Measurements from ENCODE around the gene KANSL3. TPM values are rescaled to one million over a fixed set of nuclear protein-coding genes. Genes with fewer than 3 reads are reported as not detected.

Gene KANSL3
- total RNA-seq, 2 donors from 2014 or later: 26.9 to 27.6 TPM

DNA sequence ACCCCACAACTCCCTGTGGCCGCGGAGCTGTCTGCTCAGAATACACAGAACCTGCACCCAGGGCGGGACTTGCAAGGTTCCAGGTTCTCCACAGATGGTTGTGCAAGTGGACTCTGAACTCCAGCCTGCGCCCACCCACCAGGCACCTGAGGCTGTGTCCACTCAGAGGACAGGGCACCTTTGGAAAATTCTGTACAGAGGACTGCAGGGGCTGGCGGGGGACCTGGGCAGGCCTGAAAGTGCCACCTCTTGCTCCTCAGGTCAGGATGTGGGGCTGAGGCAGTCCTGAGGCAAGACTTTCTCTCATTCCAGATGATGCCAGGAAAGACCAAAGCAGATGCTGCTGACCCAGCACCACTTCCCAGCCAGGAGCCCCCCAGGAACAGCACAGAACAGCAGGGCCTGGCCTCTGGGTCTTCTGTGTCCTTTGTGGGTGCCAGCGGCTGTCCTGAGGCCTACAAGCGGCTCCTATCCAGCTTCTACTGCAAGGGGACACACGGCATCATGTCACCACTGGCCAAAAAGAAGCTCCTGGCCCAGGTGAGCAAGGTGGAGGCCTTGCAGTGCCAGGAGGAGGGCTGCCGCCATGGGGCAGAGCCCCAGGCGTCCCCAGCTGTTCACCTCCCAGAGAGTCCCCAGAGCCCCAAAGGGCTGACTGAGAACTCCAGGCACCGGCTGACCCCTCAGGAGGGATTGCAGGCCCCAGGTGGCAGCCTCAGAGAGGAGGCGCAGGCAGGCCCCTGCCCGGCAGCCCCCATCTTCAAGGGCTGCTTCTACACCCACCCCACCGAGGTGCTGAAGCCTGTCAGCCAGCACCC lies 87.1 kb downstream of the KANSL3 start:
- ATAC-seq (no peak), DNase-seq (no peak)
- intact Hi-C loops (cut with DNase I): no loop called here

DNA sequence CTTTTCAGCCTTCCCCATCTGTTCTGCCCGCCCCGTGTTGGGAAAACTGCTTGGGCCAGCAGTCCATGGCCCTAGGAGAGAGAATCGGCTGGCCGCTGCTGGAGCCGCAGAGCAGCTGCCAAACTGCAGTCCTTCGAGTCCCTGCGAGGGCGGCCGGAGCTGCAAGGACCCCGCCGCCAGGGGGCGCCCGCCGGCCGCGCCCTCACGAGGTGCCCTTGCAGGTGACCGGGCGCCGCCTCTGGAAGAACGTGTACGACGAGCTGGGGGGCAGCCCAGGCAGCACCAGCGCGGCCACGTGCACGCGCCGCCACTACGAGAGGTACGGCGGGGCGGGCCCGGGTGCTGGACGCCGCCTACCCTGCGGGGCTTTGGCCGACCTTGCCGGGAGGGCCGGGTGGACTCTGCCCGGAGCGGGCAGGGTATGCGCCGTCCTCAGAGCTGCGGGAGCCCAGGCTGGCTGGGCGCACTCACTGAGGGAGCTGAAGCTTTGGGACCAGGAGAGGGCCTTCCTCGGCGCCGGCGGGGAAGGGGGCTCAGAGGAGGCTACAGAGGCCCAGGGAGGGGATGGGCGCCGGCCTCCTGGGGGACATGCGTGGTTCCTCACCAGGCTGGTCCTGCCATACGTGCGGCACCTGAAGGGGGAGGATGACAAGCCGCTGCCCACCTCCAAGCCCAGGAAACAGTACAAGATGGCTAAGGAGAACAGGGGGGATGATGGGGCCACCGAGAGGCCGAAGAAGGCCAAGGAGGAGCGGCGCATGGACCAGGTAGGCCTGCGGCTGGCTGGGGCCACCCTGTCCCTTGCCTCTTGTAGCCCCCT lies 87.9 kb downstream of the KANSL3 start:
- DNase-seq (no peak), ATAC-seq (peak in 1 of 2 donors; percentile 38)
- intact Hi-C loops (cut with DNase I): no loop called here

DNA sequence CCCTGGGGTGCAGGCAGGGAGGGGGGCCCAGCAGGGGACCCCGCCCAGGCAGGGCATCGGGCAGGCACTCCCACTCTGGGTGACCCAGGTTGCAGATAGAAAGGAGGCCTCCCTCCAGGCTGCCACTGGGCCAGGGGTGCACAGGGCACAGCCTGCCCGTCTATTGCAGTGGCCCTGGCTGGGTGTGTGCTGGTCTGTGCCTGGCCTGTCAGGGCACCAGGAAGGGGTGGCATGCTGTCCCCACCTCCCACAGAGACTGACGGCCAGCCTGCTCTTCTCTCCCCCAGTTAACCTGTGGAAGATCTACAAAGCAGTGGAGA lies 88.7 kb downstream of the KANSL3 start:
- DNase-seq: no peak
- intact Hi-C loops (cut with DNase I): no loop called here

DNA sequence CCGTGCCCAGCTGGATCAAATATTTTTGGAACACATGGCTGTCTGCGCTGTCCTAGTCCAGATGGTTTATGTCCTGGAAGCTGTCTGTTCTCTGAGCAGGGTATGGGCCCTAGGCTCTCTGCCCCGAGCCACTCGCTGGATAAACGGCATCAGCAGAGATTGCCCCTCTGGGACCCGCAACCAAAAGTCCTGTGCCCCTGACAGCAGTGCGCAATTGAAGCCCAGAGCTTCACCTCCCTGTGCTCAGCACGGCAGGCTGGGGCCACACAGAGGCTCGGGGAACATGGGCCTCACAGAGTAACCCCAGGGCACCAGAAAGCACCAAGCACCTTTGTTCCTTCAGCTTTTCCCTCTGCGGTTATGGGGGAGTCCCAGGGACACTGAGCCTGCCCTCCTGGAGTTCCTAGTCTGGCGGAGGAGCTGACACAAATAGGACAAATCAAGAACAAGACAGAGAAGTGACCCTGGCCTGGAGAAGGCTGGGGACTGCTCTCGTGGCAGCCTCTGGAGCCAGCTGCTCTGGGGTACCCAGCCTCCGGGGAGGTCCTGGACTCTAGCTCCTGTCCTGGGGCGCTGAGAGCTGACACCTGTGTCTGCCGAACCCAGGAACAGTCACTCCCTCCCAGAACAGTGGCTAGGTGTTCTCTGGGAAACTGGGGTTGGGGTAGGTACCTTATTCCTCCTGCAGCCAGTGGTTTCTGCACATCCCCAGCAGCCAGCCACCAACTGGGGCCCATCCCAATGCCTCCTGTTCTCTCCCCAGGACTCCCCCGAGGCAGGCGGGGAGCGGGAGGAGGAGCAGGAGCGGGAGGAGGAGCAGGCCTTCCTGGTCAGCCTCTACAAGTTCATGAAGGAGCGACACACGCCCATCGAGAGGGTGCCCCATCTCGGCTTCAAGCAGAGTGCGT lies 89.3 kb downstream of the KANSL3 start:
- intact Hi-C loops (cut with DNase I): no loop called here

More for the DNA sequence above, 88.7 kb downstream of the KANSL3 start:
- ATAC-seq: no peak

DNA sequence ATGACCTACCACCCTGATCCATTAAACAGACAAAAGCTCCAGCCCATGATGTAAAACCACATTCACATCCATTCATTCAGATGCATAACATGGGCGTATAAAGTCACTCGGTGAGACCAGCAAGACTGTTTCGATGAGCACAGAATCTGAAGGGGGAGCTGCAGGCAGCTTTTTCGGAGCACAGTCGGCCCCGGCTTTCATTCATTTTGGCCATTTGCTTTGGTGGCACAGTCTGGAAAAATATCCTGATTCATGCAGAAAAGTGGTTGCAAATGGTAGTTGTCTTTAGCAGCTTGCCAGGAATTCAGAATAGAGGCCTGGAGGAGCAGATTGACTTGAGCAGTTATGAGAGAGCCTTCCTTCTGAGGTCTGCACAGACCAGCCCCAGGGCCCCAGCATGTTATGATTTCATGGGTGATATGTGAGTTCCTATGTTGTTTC lies 90.4 kb downstream of the KANSL3 start:
- no peak for DNase-seq
- ATAC-seq: no peak
- intact Hi-C loops (cut with DNase I): no loop called here

More for the DNA sequence above, 89.3 kb downstream of the KANSL3 start:
- ATAC-seq (no peak), DNase-seq (no peak)

DNA sequence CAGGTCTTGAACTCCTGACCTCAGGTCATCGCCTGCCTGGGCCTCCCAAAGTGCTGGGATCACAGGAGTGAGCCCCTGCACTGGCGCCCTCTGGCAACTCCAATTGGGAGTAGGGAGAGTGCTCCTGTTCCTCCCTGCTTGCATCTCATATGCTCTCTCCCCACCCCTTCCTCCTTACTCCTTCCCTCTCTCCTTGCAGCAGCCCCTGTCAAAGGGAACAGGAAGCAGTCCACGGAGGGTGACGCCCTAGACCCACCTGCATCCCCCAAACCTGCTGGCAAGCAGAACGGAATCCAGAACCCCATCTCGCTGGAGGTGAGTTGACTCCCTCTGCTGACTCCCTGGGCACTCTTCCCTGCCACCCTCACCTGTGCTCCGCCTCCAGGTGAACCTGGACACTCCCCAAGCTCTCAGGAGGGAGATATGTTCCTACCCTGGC lies 90.9 kb downstream of the KANSL3 start:
- ATAC-seq (no peak), DNase-seq (no peak)
- intact Hi-C loops (cut with DNase I): no loop called here

DNA sequence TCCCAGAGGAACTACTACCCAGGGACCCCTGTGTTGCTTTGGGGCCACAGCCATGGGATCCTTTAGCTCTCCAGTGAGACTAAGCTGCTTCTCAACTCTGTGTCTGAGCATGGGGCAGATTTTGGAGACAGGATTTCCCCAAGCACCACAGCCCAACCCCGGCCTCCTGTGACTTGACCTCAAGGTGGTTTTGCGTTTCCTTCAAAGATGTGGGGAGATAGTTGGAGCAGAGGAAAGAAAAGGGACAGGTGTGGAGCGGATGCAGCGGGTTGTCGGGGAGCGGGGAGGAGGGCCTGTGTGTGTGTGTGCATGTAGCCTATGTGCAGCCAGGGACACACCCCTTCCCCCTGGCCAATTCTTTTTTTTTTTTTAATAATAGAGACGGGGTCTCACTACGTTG lies 91.3 kb downstream of the KANSL3 start:
- ATAC-seq: no peak
- DNase-seq: no peak
- intact Hi-C loops (cut with DNase I): no loop called here

DNA sequence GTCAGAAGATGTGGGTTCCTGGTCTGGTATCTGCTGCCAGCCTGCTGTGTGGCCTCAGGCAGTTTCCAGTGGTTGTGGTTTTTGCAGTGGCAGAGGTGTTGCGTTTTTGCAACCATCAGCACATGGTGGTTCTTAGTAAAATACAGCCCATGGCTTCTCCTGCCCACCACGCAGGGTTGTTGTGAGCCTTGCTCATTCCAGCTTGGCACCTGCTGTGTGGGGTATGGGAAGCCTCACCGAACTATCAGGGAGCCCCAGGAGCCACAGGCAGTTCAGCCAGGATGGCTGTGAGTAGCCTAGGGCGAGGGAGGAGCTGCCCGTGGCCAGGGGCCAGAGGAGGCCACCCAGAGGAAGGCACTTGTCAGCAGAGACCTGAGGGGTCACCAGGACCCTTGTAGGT lies 91.8 kb downstream of the KANSL3 start:
- DNase-seq (no peak), ATAC-seq (no peak)
- intact Hi-C loops (cut with DNase I): no loop called here

Other genes starting within 250 kb of the KANSL3 start
- under 1 TPM in 1 of 2 donors, not detected in 1; 0.31 TPM for gene NEURL3, start 133.0 kb downstream of the KANSL3 start, total RNA-seq
- 10 to 100 TPM; 10.5 to 24.1 TPM for gene ARID5A, start 101.6 kb downstream of the KANSL3 start, total RNA-seq
- gene FER1L5, start 4.5 kb upstream of the KANSL3 start, total RNA-seq: under 1 TPM in 1 of 2 donors, not detected in 1; 0.06 TPM
- 10 to 100 TPM; 11.7 to 22.1 TPM for gene LMAN2L, start 101.8 kb upstream of the KANSL3 start, total RNA-seq
- 10 to 100 TPM; 16.8 to 29.5 TPM for gene CNNM4, start 122.6 kb upstream of the KANSL3 start, total RNA-seq
- 10 to 100 TPM in 1 of 2 donors, 1 to 10 TPM in 1; 9.6 to 10.3 TPM for gene CNNM3, start 178.0 kb upstream of the KANSL3 start, total RNA-seq
- 10 to 100 TPM; 18.4 to 24.7 TPM for gene ANKRD23, start 205.7 kb upstream of the KANSL3 start, total RNA-seq
- gene ANKRD39, start 219.7 kb upstream of the KANSL3 start, total RNA-seq: 10 to 100 TPM; 11.9 to 12.4 TPM
- gene SEMA4C, start 231.8 kb upstream of the KANSL3 start, total RNA-seq: 10 to 100 TPM; 22.1 to 24.8 TPM

Measured in left cardiac atrium (tissue), 4 donors.